GM21367 (cell line): ENCODE measurements around the gene CLEC18C.
"Not testable (repeated sequence)": the region's sequence is repeated elsewhere in the genome, so short reads cannot be mapped to it uniquely, and the experiment has no call there.

Experiments
- ATAC-seq: cut with Tn5 transposase; IDR thresholded peaks from one replicate; pipeline ENCODE4 v1.9.1; 2021; ENCODE audit not compliant: unreplicated experiment

The CLEC18C gene

GRCh38 chr16:70173212-70173837 is at the start of gene CLEC18C:
Gene CLEC18C (plus strand): TSS chr16:70173787. CDS start chr16:70174279, 492 bp downstream.
- not testable (repeated sequence) for ATAC-seq

DNA sequence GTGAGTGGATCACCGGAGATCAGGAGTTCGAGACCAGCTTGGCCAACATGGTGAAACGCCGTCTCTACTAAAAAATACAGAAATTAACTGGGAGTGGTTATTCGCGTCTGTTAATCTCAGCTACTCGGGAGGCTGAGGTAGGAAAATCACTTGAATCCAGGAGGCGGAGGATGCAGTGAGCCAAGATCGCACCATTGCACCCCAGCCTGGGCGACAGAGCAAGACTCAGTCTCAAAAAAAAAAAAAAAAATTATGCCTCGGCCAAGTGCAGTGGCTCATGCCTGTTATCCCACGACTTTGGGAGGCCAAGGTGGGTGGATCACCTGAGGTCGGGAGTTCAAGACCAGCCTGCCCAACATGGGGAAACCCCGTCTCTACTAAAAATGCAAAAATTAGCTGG is 49.8 kb upstream of the CLEC18C start:
- ATAC-seq: not testable (repeated sequence)

DNA sequence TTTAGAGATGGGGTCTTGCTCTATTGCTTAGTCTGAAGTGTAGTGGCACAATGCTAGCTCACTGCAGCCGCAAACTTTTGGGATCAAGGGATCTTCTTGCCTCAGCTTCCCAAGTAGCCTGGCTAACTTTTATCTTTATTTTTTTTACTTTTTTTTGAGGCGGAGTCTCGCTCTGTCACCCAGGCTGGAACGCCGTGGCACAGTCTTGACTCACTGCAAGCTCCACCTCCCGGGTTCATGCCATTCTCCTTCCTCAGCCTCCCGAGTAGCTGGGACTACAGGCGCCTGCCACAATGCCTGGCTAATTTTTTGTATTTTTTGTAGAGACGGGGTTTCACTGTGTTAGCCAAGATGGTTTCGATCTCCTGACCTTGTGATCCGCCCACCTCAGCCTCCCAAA is 47.4 kb upstream of the CLEC18C start:
- ATAC-seq: not testable (repeated sequence)

DNA sequence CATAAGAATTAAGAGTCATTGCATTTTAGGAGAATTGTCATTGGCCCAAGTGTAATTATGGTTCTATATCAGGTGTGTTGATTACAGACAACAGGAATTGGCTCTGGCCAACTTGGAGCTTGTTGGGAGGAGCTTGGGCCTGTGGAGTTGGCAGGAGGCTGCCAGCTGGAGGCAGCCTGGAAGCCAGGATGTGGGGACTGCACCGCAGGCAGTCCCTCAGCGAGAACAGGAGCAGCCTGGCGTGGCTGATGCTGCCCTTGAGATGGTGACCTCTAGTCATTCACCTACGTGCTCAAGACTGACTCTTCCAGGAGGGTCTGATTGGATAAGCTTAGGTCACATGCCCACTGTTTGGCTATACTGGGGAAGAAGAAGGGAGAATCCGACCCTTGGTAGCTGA is 45.9 kb upstream of the CLEC18C start:
- not testable (repeated sequence) for ATAC-seq

- ATAC-seq: not testable (repeated sequence)
Measured at GRCh38 chr16:70128844-70129243, 44.7 kb upstream of the CLEC18C start.

GRCh38 chr16:70135796-70136195 is 37.8 kb upstream of the CLEC18C start:
- not testable (repeated sequence) for ATAC-seq

DNA sequence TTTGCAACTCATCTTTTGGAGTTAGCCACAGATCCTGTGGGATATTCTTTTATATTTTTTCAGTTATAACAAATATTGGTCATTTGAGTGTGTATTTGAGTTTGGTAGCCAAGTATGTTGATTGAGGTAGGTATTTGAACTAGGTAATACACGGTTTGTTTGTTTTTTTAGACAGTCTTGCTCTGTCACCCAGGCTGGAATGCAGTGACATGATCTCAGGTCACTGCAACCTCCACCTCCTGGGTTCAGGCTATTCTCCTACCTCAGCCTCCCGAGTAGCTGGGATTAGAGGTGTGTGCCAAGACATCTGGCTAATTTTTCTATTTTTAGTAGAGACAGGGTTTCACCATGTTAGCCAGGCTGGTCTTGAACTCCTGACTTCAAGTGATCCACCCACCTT is 37.0 kb upstream of the CLEC18C start:
- ATAC-seq: not testable (repeated sequence)

- ATAC-seq: not testable (repeated sequence)
Measured at GRCh38 chr16:70142739-70143138, 30.8 kb upstream of the CLEC18C start.

- not testable (repeated sequence) for ATAC-seq
Measured at GRCh38 chr16:70143231-70143895, 30.2 kb upstream of the CLEC18C start.

- ATAC-seq: not testable (repeated sequence)
Measured at GRCh38 chr16:70147853-70148252, 25.7 kb upstream of the CLEC18C start.

DNA sequence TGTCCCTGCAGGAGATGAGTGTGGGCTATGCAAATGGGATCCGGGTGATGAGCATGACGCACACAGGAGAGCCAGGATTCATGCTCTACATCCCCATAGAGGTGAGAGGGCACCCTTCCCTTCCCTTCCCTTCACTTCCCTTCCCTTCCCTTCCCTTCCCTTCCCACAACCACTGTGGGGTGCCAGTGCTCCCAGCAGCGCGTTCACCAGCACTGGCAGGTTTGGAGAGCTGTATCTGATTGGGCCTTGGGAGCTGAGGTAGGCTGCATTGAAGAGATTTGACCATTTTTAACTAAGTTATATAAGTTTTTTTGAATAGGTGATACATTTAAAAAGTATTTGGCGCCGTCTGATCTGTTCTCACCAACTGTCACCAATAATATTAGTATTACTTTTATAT is 25.1 kb upstream of the CLEC18C start:
- ATAC-seq: not testable (repeated sequence)

- ATAC-seq: not testable (repeated sequence)
Measured at GRCh38 chr16:70149296-70149695, 24.3 kb upstream of the CLEC18C start.

DNA sequence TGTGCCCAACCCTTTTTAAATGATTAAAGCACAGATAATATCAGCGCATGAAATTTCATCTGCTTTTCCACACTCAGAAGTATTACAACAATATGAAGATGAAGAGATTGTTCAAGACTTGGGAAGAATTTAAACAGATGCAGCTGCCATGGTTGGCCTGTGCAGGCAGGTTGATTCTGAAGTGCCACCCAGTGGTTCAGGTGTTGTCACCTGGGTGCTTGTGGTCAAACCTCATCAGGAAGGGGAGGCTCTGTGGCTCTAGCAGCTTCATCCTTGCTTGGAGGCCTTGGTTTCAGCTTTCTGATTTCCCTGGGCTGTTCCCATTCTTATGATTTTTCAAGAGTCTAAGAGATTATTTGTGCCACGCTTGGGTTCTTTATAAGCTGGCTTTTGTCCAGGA is 22.2 kb upstream of the CLEC18C start:
- ATAC-seq: no peak

DNA sequence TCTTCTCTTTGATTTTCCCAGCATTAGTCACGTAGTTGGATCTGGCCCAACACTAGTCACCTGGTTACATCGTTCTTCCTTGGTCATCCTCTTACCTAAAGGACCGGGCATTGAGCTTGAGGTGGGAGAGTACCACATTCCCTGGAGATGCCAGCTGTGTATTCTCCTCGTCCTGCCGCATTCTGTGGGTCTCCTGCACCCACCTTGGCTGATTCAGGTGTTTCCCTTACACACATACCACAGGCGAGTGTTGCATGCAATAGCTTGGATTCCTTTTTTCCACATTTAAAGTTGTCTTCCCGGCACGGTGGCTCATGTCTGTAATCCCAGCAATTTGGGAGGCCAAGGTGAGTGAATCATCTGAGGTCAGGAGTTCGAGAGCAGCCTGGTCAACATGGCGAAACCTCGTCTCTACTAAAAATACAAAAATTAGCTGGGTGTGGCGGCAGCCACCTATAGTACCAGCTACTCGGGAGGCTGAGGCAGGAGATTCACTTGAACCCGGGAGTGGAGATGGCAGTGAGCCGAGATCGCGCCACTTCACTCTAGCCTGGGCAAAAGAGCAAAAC is 21.6 kb upstream of the CLEC18C start:
- ATAC-seq: no peak

GRCh38 chr16:70152578-70153302 is 20.8 kb upstream of the CLEC18C start:
- ATAC-seq: no peak

DNA sequence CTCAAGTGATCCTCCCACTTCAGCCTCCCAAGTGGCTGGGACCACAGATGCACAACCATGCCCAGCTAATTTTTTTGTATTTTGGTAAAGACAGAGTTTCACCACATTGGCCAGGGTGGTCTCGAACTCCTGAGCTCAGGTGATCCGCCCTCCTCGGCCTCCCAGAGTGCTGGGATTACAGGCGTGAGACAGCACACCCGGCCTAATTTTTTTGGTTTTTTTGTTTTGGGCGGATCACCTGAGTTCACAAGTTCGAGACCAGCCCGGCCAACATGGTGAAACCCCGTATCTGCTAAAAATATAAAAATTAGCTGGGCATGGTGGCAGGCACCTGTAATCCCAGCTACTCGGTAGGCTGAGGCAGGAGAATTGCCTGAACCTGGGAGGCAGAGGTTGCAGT is 18.9 kb upstream of the CLEC18C start:
- not testable (repeated sequence) for ATAC-seq

DNA sequence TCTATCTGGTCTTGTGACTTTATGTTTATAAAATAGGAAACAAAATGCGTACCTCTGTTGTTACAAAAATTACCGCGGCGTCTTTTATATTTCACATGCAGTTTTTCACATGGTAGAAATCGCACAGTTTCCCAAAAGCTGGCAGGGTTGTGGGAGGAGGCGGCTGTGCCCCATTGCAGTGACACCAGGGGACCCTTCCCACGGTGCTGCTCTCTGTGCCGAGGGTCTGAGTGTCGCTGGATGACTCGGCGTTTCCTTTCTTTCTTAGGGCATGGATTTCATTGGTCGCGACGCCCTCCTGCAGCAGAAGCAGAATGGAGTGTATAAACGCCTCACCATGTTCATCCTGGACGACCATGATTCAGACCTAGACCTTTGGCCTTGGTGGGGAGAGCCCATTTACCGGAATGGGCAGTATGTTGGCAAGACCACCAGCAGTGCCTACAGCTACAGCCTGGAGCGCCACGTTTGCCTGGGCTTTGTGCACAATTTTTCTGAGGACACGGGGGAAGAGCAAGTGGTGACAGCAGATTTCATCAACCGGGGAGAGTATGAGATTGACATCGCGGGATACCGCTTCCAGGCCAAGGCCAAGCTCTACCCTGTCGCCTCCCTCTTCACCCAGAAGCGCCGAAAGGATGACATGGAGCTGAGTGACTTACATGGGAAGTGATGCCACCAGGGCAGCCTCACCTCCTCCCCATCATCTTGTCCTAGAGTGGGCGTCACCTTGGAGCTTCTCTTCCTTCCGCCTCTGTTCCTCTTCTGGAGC is 17.2 kb upstream of the CLEC18C start:
- ATAC-seq: no peak

DNA sequence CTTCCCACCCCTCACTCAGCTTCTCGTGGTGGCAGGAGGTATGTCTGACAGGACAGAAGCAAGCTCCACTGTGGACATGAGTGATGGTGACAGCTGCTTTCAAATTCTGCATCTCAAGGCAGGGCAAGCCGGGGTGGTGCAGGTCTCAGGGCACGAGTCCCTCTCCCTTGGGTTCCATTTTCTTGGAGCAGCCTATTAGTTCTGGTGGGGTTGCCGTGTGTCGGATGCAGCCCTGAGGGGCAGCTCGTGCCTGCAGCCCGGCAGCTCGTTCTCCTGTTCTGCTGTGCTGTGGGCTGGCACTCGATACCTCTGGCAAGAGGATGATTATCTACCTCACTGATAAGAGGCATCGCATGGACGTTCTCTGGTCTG is 16.5 kb upstream of the CLEC18C start:
- no peak for ATAC-seq

- no peak for ATAC-seq
Measured at GRCh38 chr16:70157477-70158260, 15.9 kb upstream of the CLEC18C start.

- ATAC-seq: no peak
Measured at GRCh38 chr16:70158261-70158939, 15.2 kb upstream of the CLEC18C start.
